ENCODE data around the gene MAPK1.

Gene MAPK1

DNA sequence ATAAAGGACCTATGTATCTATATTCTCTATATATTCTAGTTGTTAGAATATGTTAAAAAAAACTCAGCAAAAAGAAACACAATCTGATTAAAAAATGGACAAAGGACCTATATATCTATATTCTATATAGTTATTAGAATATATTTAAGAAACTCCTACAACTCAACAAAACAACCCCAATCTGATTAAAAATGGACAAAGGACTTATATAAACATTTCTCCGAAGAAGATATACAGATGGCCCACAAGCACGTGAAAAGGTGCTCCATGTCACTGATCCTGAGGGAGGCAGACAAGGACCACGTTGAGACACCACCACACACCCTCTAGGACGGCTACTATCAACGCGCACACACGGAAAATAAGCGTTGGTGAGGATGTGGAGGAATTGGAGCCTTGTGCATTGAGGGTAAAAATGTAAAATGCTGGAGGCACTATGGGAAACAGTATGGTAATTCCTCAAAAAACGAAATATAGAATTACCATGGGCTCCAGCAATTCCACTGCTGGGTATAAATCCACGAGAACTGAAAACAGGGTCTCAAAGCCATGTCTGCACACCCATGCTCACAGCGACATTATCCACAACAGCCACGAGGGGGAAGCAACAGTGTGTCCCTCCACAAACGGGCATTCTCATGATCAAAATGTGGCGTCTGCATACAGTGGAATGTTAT lies 154.6 kb downstream of the MAPK1 start:
- no peak overlapping the region for H3K27ac ChIP-seq
- no peak for DNase-seq (ENCODE audit: low read depth, low spot score)

DNA sequence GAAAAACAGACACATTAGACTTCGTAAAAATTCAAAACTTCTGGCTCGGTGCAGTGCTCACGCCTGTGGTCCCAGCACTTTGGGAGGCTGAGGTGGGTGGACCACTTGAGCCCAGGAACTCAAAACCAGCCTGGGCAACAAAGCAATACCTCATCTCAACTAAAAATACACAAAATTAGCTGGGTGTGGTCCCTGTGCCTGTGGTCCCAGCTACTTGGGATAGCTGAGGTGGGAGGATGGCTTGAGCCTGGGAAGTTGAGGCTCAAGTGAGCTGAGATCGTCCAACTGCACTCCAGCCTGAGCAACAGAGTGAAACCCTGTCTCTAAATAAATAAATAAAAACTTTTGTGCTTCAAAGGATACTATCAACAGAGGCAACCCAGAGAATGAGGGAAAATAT lies 155.6 kb downstream of the MAPK1 start:
- H3K27ac ChIP-seq, result no peak overlapping the region
- DNase-seq (ENCODE audit: low read depth, low spot score), result no peak

DNA sequence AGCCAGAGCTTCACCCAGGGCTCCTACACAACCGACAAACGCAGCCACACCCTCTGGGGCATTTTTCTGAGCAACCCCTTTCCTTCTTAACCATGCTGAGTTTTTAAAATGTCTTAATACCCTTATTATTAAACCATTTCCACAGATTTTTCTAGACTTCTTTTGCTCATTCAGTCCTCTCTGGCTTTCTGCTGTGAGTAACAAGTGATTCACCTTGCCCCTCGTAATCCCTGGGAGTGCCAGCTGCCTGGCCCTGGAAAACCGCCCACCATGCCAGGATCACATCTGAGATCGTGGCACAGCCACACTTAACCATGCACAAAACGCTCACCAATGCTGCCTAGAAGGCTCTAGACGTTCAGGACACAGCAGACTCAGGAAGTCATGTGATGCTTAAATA lies 157.3 kb downstream of the MAPK1 start:
- no peak for DNase-seq (ENCODE audit: low read depth, low spot score)
- H3K27ac ChIP-seq, result no peak overlapping the region

DNA sequence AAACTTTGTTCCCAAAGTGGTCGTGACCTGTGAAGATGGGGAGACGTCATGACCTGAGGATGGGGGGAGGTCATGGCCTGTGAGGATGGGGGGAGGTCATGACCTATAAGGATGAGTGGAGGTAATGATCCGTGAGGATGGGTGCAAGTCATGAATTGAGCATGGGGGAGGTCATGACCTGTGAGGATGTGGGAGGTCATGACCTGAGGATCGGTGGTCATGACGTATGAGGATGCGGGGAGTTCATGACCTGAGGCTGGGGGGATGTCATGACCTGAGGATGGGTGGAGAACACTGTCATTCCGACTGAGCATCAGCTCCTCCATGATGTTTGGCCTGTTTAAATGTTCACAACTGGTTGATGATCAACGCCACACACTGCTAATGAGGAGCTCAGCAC lies 157.8 kb downstream of the MAPK1 start:
- no peak overlapping the region for H3K27ac ChIP-seq
- no peak for DNase-seq (ENCODE audit: low read depth, low spot score)

DNA sequence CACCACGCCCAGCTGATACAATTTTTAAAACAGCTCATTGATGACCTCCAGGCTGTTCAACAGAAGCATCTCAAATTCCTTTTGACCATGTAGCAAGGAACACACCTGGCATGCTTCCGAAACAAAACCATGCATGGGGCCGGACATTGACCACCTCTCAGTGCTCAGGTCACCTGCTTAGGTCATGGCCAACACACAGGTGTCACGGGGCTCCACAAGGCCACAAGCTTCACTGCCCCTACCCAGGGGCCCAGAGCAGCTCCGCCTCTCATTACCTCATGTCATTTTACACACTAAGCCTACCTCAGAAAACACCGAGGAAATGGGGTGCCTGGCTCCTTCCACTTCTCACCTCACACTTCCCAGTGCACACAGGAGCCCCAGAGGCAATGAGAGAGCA lies 158.5 kb downstream of the MAPK1 start:
- no peak for DNase-seq (ENCODE audit: low read depth, low spot score)

DNA sequence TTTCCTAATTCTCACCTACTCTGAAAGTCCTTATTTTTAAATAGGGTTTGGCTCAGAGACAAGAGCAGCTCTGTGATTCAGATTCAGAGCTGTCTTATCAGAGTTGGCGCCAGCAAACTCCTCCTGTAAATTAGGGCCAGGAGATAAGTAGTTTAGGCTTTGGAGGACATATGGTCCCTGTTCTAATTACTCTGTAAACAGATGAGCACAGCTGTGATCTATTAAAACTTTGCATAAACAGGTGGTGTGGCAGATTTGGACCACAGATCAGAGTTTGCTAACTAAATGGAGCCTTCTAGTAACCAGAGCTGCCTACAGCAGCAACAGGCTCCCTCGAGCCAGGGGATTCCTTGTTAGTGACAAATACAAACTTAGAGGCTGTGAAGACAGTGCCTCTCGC lies 159.8 kb downstream of the MAPK1 start:
- DNase-seq (ENCODE audit: low read depth, low spot score), result no peak

More for the DNA sequence above, 158.5 kb downstream of the MAPK1 start:
- no peak overlapping the region for H3K27ac ChIP-seq

More for the DNA sequence above, 159.8 kb downstream of the MAPK1 start:
- H3K27ac ChIP-seq, result no peak overlapping the region
